ENCODE results near the gene CCL13.
"Not testable (repeated sequence)": the region's sequence is repeated elsewhere in the genome, so short reads cannot be mapped to it uniquely, and the experiment has no call there.

Gene CCL13
- total RNA-seq: 0 reads per million in 3 experiments

DNA sequence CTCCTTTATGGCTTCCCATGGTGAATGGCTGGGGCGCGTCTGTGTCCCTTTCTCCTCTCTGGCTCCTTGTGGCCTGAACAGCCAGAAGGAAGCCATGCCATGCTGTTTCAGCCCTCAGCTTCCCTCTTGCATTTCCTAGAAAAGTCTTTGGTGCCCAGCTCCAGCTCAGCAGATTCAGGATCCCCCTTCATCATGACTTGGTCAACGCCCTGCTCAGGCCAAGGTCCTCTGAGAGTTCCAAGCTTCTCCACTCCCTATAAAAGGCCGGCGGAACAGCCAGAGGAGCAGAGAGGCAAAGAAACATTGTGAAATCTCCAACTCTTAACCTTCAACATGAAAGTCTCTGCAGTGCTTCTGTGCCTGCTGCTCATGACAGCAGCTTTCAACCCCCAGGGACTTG is at the start of gene CCL13:
TSS of gene CCL13 (plus strand) at position 287 of the 400 bp plus-strand sequence. CDS start at position 334, 47 bp downstream.
- DNase-seq: no peak

GRCh38 chr17:34307110-34307509 is 49.2 kb upstream of the CCL13 start:
- no peak for DNase-seq

DNA sequence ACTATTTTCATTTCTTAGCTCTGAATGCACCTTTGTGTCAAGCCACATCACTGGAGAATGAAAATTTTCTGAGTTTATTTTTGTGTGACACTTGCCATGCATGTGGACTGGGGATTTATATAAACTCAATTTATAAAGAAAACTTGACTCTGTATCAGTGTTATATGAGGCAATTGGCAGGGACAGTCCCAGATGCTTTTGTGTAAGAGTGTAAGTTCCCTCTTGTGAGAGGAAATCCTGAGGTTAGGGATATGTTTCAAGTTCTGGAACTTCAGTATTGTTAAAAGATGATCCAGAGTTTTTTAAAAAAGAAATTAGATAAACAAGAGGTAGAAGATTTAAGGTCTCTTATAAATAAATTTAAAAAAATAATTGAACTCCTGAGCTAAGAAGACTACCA is 47.9 kb upstream of the CCL13 start:
- no peak for DNase-seq

DNA sequence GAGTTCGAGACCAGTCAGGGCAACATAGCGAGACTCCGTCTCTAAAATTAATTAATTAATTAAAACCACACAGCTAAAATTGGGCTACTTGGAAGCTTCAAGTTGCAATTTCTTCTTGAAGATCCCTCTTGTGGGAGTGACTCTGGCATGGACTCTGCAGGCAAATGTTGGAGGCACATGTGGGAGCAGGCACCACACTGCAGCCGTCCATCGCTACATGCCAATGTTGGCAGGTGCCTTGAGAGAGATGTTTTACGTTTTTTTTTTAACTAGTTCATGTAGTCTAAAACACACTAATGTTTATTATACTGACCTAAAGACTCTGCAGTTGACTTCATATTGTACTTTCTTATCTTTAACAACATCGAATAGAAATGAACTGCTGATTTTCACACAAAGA is 45.0 kb upstream of the CCL13 start:
- DNase-seq: no peak

GRCh38 chr17:34312080-34312479 is 44.2 kb upstream of the CCL13 start:
- DNase-seq: no peak

GRCh38 chr17:34313164-34313563 is 43.1 kb upstream of the CCL13 start:
- no peak for DNase-seq

- DNase-seq: no peak
Observed at GRCh38 chr17:34314279-34314678, 42.0 kb upstream of the CCL13 start.

- DNase-seq: no peak
Observed at GRCh38 chr17:34318474-34318873, 37.8 kb upstream of the CCL13 start.

- no peak for DNase-seq
Observed at GRCh38 chr17:34319039-34319483, 37.2 kb upstream of the CCL13 start, which contains the start of gene CCL8. CCL8 (plus strand) TSS chr17:34319435; CDS start chr17:34319502, 67 bp downstream.

DNA sequence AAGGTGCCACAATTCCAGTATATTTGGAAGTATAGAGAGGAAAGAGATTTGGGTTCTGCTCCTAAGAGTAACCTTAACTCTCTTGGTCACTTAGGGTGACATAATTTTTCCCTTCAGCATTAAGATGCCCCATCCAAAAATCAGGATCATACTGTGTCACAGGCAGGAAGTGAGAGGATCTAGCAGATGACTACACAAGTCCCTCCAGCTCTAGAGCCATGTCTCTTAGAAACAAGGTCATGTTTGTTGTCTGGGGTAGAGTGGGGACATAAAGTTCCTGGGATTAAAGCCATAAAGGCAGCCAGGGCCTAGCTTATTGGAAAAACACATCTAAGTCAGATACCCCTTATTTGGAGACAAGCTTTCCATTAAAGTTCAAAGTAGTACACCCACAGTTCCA is 34.3 kb upstream of the CCL13 start:
- no peak for DNase-seq

DNA sequence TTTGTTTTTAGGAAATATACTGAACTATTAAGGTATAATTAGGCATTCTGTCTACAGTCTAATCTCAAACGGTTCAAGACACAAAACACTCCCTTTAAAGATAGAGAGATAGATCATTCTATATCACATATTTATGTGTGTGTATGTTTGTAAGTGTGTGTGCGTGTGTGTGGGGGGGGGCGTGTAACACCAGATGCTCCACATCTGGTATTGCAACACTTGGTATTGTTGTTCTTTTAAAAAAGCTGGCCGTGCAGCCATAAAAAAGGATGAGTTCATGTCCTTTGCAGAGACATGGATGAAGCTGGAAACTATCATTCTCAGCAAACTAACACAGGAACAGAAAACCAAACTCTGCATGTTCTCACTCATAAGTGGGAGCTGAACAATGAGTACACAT is 28.7 kb upstream of the CCL13 start:
- DNase-seq: not testable (repeated sequence)

DNA sequence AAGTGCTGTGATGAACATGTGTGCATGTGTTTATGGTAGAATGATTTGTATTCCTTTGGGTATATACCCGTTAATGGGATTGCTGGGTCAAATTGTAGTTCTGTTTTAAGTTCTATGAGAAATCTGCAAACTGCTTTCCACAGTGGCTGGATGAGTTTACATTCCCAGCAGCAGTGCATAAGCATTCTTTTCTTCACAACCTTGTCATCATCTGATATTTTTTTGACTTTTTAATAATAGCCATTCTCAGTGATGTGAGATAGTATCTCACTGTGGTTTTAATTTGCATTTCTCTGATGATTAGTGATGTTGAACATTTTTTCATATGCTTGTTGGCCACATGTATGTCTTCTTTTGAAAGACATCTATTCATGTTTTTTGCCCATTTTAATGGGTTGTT is 18.6 kb upstream of the CCL13 start:
- no peak for DNase-seq

DNA sequence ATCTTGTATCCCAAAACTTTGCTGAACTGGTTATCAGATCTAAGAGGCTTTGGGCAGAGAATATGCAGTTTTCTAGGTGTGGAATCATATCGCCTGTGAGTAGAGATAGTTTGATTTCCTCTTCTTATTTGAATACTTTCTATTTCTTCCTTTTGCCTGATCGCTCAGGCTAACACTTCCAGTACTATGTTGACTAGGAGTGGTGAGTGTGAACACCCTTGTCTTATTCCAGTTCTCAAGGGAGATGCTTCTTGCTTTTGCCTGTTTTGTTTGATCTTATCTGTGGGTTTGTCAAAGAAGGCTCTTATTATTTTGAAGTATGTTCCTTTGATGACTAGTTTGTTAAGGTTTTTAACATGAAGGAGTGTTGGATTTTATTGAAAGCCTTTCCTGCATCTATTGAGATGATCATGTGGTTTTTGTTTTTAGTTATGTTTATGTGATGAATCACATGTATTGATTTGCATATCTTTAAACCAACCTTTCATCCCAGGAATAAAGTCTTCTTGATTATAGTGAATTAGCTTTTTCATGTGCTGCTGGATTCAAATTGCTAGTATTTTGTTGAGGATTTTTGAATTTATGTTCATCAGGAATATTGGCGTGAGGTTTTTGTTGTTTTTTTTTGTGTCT is 17.0 kb upstream of the CCL13 start:
- no peak for DNase-seq

GRCh38 chr17:34341916-34342315 is 14.4 kb upstream of the CCL13 start:
- DNase-seq: no peak

DNA sequence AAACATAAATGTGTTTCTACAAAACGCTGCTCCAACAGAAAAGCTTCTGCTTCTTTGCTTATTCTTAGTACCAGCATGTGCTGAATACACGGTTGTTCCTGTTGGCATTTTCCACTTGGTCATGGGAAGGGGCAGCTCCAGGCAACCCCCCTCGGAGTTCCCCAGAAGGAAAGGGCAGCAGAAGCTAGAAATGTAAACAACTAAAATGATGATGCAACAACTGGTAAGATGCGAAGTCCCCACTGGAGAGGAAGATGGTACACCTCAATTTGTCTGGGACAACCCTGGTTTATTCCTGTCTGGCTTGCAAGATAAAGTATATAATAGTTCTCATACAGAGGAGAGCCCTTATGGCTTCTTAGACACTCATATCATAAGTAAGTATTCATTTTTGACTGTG is 9.2 kb upstream of the CCL13 start:
- no peak for DNase-seq

GRCh38 chr17:34349751-34350150 is 6.5 kb upstream of the CCL13 start:
- DNase-seq: no peak

DNA sequence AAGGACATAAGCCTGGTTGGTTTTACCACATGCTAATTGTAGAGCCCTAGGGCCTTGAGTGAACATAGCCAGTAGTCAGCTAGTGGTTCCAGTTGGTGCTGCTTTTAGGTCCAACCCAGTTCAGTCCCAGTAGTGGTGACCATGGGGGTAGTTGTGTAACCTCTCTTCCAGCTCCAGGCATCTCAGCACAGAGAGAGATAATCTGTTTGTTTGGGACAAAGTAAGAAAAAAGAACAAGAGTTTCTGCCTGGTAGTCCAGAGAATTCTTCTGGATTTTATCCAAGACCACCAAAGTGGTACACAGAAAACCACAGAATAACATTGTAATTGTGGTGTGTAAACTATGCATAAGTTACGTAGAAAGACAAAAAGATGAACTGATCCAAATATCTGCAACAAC is 5.2 kb upstream of the CCL13 start:
- DNase-seq: no peak

DNA sequence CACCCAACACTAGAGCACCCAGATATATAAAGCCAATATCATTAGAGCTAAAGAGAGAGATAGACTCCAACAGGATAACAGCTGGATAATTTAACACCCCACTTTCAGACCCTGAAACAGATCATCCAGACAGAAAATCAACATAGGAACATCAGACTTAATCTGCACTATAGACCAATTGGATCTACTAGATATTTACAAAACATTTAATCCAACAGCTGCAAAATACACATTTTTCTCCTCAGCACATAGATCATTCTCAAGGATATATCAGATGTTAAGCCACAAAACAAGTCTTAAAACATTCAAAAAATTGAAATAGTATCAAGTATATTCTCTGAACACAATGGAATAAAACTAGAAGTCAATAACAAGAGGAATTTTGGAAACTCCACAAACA is 4.1 kb upstream of the CCL13 start:
- no peak for DNase-seq

DNA sequence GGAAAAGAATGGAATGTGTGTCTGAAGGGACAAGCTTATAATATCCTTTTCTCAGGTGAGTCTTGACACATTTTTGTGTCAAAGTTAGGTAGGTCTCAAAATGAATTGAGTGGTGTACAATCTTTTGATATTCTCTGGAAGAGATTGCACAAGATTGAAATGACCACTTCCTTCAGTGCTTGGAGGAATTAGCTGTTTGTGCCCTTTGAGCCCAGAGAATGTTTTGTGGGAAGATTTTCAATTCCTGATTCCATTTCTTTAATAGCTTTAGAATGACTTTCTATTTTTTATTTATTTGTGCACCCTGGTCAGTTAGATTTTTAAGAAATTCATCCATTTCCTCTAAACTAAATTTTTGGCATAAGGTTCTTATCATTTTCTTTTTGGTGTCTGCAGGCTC is 1.6 kb upstream of the CCL13 start:
- no peak for DNase-seq

DNA sequence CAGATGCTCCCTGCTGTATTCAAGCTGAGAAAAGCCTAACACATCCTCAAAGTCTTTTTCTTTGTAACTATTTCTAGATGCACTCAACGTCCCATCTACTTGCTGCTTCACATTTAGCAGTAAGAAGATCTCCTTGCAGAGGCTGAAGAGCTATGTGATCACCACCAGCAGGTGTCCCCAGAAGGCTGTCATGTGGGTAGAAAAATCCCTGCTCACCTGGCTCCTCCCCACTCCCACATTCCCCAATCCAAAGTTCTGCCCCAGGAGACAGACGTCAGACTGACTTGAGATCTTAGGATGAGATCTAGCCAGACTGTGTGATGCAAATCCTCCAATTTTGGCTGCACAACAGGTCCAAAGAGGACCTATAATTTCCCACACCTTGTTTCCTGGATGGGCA is 1.1 kb downstream of the CCL13 start:
- no peak for DNase-seq

DNA sequence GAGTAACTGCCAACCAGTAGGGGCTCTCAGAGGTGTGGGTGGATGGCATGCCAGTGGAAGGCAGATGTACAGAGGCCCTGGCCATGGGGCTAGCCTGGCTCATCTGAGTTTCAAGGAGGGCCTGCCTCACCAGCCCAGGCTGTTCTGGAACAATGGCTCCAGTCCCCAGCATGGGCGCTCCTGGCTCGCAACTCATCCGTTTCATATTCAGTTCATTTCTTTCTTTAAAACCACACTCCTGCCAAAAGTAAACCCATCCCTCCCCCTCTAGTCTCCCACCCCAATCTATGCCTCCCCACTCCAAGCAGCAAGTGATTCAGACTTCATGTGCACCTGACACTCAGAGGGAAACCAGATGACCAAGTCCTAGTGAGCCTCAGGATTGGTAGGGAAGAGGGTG is 2.4 kb downstream of the CCL13 start:
- DNase-seq: no peak

- no peak for DNase-seq
Observed at GRCh38 chr17:34360601-34361270, 4.5 kb downstream of the CCL13 start.

GRCh38 chr17:34361478-34362061 is 5.3 kb downstream of the CCL13 start:
- DNase-seq: peak; percentile 24

DNA sequence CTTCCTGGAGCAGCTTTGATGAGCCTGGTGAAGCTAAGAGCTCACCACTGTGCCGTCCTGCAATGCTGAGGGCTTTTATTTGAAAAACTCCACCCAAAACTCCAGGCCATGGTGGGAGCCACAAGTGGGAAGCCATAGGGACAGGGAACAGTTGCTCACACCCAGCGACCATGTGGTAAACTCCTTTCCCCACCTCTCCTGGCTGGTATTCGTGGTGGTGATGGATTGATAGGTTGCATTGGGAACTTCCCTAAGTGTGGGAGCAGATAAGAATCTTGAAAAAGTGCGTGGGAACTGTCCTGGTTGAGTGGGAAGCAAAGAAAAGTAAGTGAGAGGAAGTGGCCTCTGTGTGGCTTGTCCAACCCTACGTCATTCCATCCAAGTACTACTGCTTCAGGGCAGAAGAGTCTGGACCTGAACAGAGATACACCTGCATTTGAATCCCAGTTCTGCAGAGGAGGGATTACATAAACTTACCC is 6.9 kb downstream of the CCL13 start, which contains the start of gene CCL1:
TSS of gene CCL1 (minus strand) at position 51 of the 479 bp plus-strand sequence. CDS start 72 bp downstream, outside the sequence.
- no peak for DNase-seq
